Heart left ventricle (tissue), 16 donors: Measurements from ENCODE around the gene IGF2. TPM values are rescaled to one million over a fixed set of nuclear protein-coding genes. Genes with fewer than 3 reads are reported as not detected.

Experiments
- ATAC-seq, 4 donors: fragments of 200-7000 bp; cut with Tn5 transposase; one replicate each; pipeline ENCODE4 v1.9.1; 2020 to 2022; ENCODE audit warnings: moderate library complexity in 4 of 4, mild to moderate bottlenecking in 3 of 4, moderate number of reproducible peaks in 1 of 4
- DNase-seq, 5 donors: peaks; one replicate each; pipeline ENCODE4 v3.0.0-alpha.2; 2020
- H3K27ac ChIP-seq, 12 donors: fragments of 200-600 bp; sonication (generic) in 4 of 12; one replicate each; pipeline versions ENCODE4 v1.5.0 to v1.8.0; 2016 to 2022; ENCODE audit warnings: mild to moderate bottlenecking in 2 of 12
- H3K27me3 ChIP-seq, 9 donors: fragments of 200-600 bp; sonication (generic) in 2 of 9; one replicate each; pipeline versions ENCODE4 v1.5.1 to v1.8.0; 2016 to 2022; ENCODE audit warnings: mild to moderate bottlenecking in 3 of 9
- H3K36me3 ChIP-seq, 9 donors: fragments of 200-600 bp; sonication (generic) in 2 of 9; one replicate each; pipeline versions ENCODE4 v1.5.0 to v1.8.0; 2018 to 2022; ENCODE audit warnings: mild to moderate bottlenecking in 2 of 9
- H3K4me1 ChIP-seq, 12 donors: fragments of 200-600 bp; sonication (generic) in 4 of 12; one replicate each; pipeline versions ENCODE4 v1.5.0 to v1.8.0; 2016 to 2022; ENCODE audit warnings: mild to moderate bottlenecking in 3 of 12
- H3K4me3 ChIP-seq, 12 donors: fragments of 200-600 bp; sonication (generic) in 4 of 12; one replicate each; pipeline versions ENCODE4 v1.5.0 to v1.8.0; 2017 to 2022; ENCODE audit warnings: mild to moderate bottlenecking in 9 of 12, moderate library complexity in 4 of 12
- H3K9me3 ChIP-seq, 12 donors: fragments of 200-600 bp; sonication (generic) in 4 of 12; one replicate each; pipeline versions ENCODE4 v1.5.0 to v1.8.0; 2016 to 2022; ENCODE audit warnings: mild to moderate bottlenecking in 1 of 12
- CTCF ChIP-seq, 12 donors: fragments of 200-600 bp; sonication (generic) in 4 of 12; IDR thresholded peaks; one replicate each; pipeline versions ENCODE4 v1.5.0 to v1.8.0; 2018 to 2022; ENCODE audit warnings: antibody characterized with exemption in 12 of 12, mild to moderate bottlenecking in 5 of 12
- POLR2A ChIP-seq, 2 donors: fragments of 450-650 bp; IDR thresholded peaks; one replicate each; pipeline ENCODE4 v1.6.1; 2017; ENCODE audit warnings: antibody characterized with exemption in 2 of 2, mild to moderate bottlenecking in 2 of 2, moderate library complexity in 2 of 2
- WGBS, 4 donors: extraction: QIAGEN DNeasy Blood & Tissue Kit in 2 of 4; methylation state at CpG; one replicate each; pipeline versions ENCODE4 v1.1.5 to v1.1.7; 2013 to 2018; 5-methylcytosine and 5-hydroxymethylcytosine counted together
- intact Hi-C, 10 donors: fragments of 100-400 bp; cut with DNase I; formaldehyde crosslinking; loops; one replicate each; pipeline versions ENCODE4 v1.11.1 to v1.14.2; 2022
- polyA plus RNA-seq, 2 donors: library from polyadenylated mRNA; stranded (reverse); fragments of 200-250 nt; gene quantifications; one replicate each; pipeline ENCODE4 v1.2.3, GENCODE V29; 2013
- total RNA-seq, 9 donors: library from RNA; depleted of rRNA in 2 of 9; stranded (reverse); fragments of >200 nt in 2 of 9; fragmentation: NEBNext Ultra II Directional in 3 of 9; extraction: Animal tissue kit (Norgen Biotek cat#: 25700) in 3 of 9; gene quantifications; one replicate each; pipeline versions ENCODE4 v1.1.0 to v1.2.4, GENCODE V29; 2016 to 2023
- donor health status: ischemic (EF 13 %, LVEDD 7.1; RV severe dilation, severe dysfunction).
- donor health status: healthy with polysubstance abuse.
- donor health status: DM: no; HTN: yes; CAD: no.
- donor health status: DM: no; HTN: no; CAD: no.
- donor health status: ischemic (EF 25% LVEDD 6.9; RV normal size, moderate dysfunction).
- donor health status: ischemic (EF 25% LVEDD 5.7; RV mildly dilated, moderate dysfunction).
- donor health status: healthy.
- donor health status: DM: yes; HTN: yes; CAD: no.
- donor health status: ischemic (EF 35%, LVEDD 5.7; RV mildly dilated, moderate dysfunction).
- donor health status: nonischemic (EF 11% LVEDD 7.7; RV severe dilation, severe dysfunction).
- donor health status: DM: yes; HTN: yes; CAD: no.
- donor health status: PGD.
- donor health status: ischemic (EF 29% LVEDD 5.4; RV normal size, mild dysfunction).
- donor health status: nonischemic (EF 23%, LVEDD 6.1; RV moderate dilation, normal function).

IGF2 gene
- total and polyA plus RNA-seq, 11 donors: 48.9 to 175 (median 99.3) TPM

GRCh38 chr11:2172676-2173075, 33.5 kb upstream of the IGF2 start:
- no peak overlapping the region for H3K4me3 ChIP-seq
- peaks cover 0 to 2% (median 0%) of the 10 kb centered on the region in 9 donors for H3K27me3 ChIP-seq
- WGBS, 4 donors: 79 to 86% (median 83%) methylated on average over 3 to 12 of the region's 12 CpGs
- intact Hi-C loops: no loop called here
- H3K9me3 ChIP-seq: no peaks in the 10 kb centered on the region
- ATAC-seq (no peak), DNase-seq (no peak)
- H3K36me3 ChIP-seq: no peaks in the 10 kb centered on the region
- TF ChIP-seq CTCF (IDR thresholded peaks at IDR 0.05) (no peak), POLR2A (IDR thresholded peaks at IDR 0.05) (no peak)
- no peaks in the 10 kb centered on the region for H3K4me1 ChIP-seq
- no peak overlapping the region for H3K27ac ChIP-seq

DNA sequence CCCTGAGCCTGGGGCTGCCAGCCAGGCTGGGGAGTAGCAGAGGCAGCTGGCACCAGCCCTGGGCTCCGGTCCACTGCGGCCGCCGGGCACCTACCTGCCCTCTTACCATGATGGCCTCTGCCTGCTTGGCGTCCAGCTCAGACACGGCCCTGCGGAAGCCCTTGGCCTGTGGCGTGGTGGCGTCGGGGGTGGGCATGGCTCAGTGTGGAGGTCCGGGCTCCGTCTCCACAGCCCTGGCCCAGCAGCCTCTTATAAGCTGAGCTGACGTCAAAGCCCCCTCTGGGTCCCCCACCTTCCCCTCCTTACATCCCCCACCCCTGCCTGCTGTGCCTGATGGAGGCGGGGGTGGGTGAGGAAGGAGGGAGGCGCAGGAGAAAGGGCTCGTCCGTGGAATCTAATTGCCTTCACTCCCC, 32.4 kb upstream of the IGF2 start, which contains the start of gene TH:
Gene TH (minus strand): TSS at position 225 of the 413 bp plus-strand sequence. CDS start 29 bp downstream, at position 196.
- H3K27me3 ChIP-seq: peaks cover 0 to 13% (median 1%) of the 10 kb centered on the region in 9 donors
- intact Hi-C loops: no loop called here
- no peak for TF ChIP-seq CTCF (IDR thresholded peaks at IDR 0.05)
- no peak for TF ChIP-seq POLR2A (IDR thresholded peaks at IDR 0.05)
- H3K36me3 ChIP-seq: no peaks in the 10 kb centered on the region
- no peaks in the 10 kb centered on the region for H3K9me3 ChIP-seq
- ATAC-seq: no peak
- peaks cover 0 to 4% (median under 1%) of the 10 kb centered on the region in 12 donors for H3K4me1 ChIP-seq
- H3K27ac ChIP-seq: no peak within 1 kb of the TSS
- H3K4me3 ChIP-seq: no peak within 1 kb of the TSS
- DNase-seq: no peak
- WGBS, 4 donors: 76 to 80% (median 77%) methylated on average over 13 to 17 of the region's 17 CpGs

GRCh38 chr11:2169626-2170570, 30.7 kb upstream of the IGF2 start:
- Histone ChIP-seq H3K36me3 (no peaks in the 10 kb centered on the region), H3K27me3 (peaks cover 0 to 30% (median 16%) of the 10 kb centered on the region in 9 donors), H3K27ac (no peak overlapping the region), H3K4me3 (no peak overlapping the region), H3K9me3 (no peaks in the 10 kb centered on the region), H3K4me1 (peaks cover 0 to 13% (median 6%) of the 10 kb centered on the region in 12 donors)
- TF ChIP-seq CTCF (IDR thresholded peaks at IDR 0.05) (no peak), POLR2A (IDR thresholded peaks at IDR 0.05) (no peak)
- ATAC-seq: no peak
- 73 to 80% (median 76%) methylated on average over 25 to 45 of the region's 45 CpGs for WGBS, 4 donors
- intact Hi-C loops: no loop called here
- no peak for DNase-seq

GRCh38 chr11:2169005-2169378, 29.8 kb upstream of the IGF2 start:
- H3K27me3 ChIP-seq: peaks cover 0 to 30% (median 17%) of the 10 kb centered on the region in 9 donors
- intact Hi-C loops: no loop called here

More at GRCh38 chr11:2169005-2169378, 29.8 kb upstream of the IGF2 start:
- no peak for TF ChIP-seq CTCF (IDR thresholded peaks at IDR 0.05)
- no peak for TF ChIP-seq POLR2A (IDR thresholded peaks at IDR 0.05)
- peaks cover 0 to 13% (median 6%) of the 10 kb centered on the region in 12 donors for H3K4me1 ChIP-seq
- H3K27ac ChIP-seq: no peak overlapping the region
- no peak overlapping the region for H3K4me3 ChIP-seq
- no peaks in the 10 kb centered on the region for H3K9me3 ChIP-seq
- ATAC-seq: no peak
- DNase-seq: no peak
- no peaks in the 10 kb centered on the region for H3K36me3 ChIP-seq
- 68 to 85% (median 77%) methylated on average over 8 to 10 of the region's 10 CpGs for WGBS, 4 donors
